Fibroblast of villous mesenchyme (primary cell): ENCODE data around the gene CD1B. TPM values are rescaled to one million over a fixed set of nuclear protein-coding genes. Genes with fewer than 3 reads are reported as not detected.
"Not testable (repeated sequence)": the region's sequence is repeated elsewhere in the genome, so short reads cannot be mapped to it uniquely, and the experiment has no call there.

Experiments
- DNase-seq: peaks from one replicate; pipeline ENCODE4 v3.0.0-alpha.2; 2010; ENCODE audit warnings: low read depth
- H3K4me3 ChIP-seq: 2 replicates; pipeline ENCODE4 v1.5.1; 2011; ENCODE audit warnings: low read depth, mild to moderate bottlenecking, low read length
- CTCF ChIP-seq: IDR thresholded peaks from 2 replicates; pipeline ENCODE4 v1.5.1; 2012; ENCODE audit warnings: low read depth, mild to moderate bottlenecking, low read length; ENCODE audit not compliant: insufficient read depth
- total RNA-seq: library from RNA; depleted of rRNA; stranded (reverse); fragments of >200 nt; gene quantifications from 2 replicates; pipeline ENCODE4 v1.2.3, GENCODE V29; 2012

Gene CD1B
- not detected in 2 replicates for total RNA-seq

- no peak within 1 kb of the TSS for H3K4me3 ChIP-seq
- no peak for TF ChIP-seq CTCF
- DNase-seq, result no peak
Observed at GRCh38 chr1:158331481-158332150, at the start of gene CD1B. TSS of gene CD1B (minus strand) at chr1:158331531. CDS start at chr1:158331423, 108 bp downstream.

DNA sequence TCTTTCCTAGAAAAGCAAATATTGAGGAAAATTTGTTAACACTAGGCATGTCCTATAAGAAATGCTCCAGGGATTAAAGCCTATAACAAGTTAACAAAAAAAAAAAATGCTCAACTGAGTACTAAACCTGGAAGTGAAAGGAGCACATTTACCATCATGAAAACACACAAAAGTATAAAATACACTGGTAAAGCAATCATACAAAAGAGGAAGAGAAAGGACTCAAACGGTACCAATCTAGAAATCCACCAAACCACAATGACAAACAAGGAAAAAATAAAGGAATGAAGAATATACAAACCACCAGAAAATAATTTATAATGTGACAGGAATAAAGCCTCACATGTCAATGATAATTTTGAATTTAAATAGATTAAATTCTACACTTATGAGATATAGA is 43.5 kb upstream of the CD1B start:
- no peak overlapping the region for H3K4me3 ChIP-seq
- no peak for TF ChIP-seq CTCF
- no peak for DNase-seq

DNA sequence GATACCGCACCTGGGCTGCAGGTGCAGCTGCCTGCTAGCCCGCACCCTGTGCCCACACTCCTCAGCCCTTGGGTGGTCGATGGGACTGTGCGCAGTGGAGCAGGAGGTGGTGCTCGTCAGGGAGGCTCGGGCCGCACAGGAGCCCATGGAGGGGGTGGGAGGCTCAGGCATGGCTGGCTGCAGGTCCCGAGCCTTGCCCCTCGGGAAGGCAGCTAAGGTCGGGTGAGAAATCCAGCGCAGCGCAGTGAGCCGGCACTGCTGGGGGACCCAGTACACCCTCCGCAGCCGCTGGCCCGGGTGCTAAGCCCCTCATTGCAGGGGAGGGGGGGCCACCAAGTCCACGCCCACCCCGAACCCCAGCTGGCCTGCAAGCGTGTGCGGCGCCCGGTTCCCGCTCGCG is 42.8 kb upstream of the CD1B start:
- DNase-seq, result not testable (repeated sequence)

DNA sequence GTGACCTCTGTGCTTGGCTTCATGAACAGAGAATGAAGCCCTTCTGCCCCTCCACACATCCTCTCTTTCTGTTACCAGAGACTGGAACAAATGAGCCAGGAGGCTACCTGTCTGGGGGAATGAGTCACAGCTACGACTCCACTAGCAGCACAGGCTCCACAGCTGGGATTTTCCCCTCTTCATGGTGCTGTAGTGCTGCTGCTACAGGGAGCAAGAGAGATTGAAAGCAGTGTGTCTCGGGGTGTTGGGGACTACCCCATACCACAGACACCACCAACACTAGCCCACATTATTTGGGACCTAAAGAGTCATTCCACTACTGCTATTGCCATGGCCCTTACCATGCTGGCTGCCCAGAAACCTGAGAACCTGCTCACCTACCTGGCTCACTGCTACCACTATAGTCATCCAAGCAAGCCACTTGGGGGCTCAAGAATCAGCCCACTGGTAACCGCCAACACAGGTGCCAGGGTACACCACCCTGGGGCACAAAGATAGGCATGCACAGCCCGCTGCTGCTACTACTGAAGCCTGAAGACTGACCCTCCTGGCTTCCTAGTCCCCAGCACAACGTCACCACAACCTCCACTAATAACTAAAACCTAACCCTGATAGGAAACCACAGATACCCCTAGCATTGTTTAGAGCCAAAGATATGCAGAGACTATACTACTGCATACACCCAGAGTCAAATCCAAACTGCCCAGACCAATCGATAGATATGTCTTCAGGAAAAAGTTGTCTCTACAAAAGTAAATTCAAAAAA is 40.0 kb upstream of the CD1B start:
- DNase-seq, result no peak
- no peak overlapping the region for H3K4me3 ChIP-seq
- no peak for TF ChIP-seq CTCF

More for the DNA sequence above, 42.8 kb upstream of the CD1B start:
- H3K4me3 ChIP-seq, result not testable (repeated sequence)

GRCh38 chr1:158366783-158367182 is 35.5 kb upstream of the CD1B start:
- H3K4me3 ChIP-seq, result no peak overlapping the region
- TF ChIP-seq CTCF, result no peak

GRCh38 chr1:158362941-158363340 is 31.6 kb upstream of the CD1B start:
- TF ChIP-seq CTCF, result no peak
- DNase-seq, result no peak
- H3K4me3 ChIP-seq, result no peak overlapping the region

More at GRCh38 chr1:158366783-158367182, 35.5 kb upstream of the CD1B start:
- no peak for DNase-seq

GRCh38 chr1:158362482-158362881 is 31.2 kb upstream of the CD1B start:
- DNase-seq, result no peak
- no peak for TF ChIP-seq CTCF
- no peak overlapping the region for H3K4me3 ChIP-seq
